GM15510 (cell line): Measurements from ENCODE around the gene ZFP64.

Experiments
- POLR2A ChIP-seq: IDR thresholded peaks from 3 replicates; pipeline ENCODE4 v1.6.1; 2011; ENCODE audit warnings: borderline replicate concordance; ENCODE audit not compliant: insufficient read length; ENCODE audit errors: extremely low read depth

Gene ZFP64

GRCh38 chr20:52150440-52151258, 40.9 kb downstream of the ZFP64 start:
- no peak for TF ChIP-seq POLR2A

DNA sequence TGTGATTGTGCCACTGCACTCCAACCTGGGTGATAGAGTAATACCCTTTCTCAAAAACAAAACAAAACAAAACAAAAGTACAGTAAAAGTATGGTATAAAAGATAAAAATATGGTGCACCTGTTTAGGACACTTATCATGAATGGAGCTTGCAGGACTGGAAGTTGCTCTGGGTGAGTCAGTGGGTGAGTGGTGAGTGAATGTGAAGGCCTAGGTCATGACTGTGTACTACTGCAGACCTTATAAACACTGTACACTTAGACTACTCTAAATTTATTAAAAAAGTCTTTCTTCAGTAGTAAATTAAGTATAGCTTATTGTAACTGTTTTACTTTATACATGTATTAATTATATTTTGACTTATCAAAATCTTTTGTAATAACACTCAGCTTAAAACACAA, 46.0 kb downstream of the ZFP64 start:
- TF ChIP-seq POLR2A = no peak

- TF ChIP-seq POLR2A = no peak
Measured at GRCh38 chr20:52143277-52143676, 48.3 kb downstream of the ZFP64 start.

- TF ChIP-seq POLR2A = no peak
Measured at GRCh38 chr20:52142757-52143156, 48.8 kb downstream of the ZFP64 start.

DNA sequence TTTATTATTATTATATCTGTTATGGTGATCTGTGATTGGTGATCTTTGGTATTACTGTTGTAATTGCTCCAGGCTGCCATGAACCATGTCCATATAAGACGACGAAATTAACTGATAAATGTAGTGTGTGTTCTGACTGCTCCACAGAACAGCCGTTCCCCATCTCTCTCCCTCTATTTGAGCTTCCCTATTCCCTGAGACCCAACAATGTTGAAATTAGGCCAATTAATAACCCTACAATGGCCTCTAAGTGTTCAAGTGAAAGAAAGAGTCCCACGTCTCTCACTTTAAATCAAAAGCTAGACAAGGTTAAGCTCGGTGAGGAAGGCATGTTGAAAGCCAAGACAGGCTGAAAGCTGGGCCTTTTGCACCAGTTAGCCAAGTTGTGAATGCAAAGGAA, 51.6 kb downstream of the ZFP64 start:
- TF ChIP-seq POLR2A = no peak

DNA sequence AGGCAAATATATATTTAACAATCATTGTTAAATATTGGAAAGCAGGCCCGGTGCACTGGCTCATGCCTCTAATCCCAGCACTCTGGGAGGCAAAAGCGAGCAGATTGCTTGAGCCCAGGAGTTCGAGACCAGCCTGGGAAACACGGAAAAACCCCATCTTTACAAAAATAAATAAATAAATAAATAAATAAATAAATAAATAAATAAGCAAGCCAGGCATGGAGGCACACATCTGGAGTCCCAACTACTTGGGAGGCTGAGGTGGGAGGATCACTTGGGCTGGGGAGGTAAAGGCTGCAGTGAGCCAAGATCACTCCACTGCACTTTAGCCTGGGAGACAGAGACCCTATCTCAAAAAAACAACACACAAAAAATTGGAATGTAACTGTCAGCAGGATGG, 53.7 kb downstream of the ZFP64 start:
- TF ChIP-seq POLR2A = no peak

DNA sequence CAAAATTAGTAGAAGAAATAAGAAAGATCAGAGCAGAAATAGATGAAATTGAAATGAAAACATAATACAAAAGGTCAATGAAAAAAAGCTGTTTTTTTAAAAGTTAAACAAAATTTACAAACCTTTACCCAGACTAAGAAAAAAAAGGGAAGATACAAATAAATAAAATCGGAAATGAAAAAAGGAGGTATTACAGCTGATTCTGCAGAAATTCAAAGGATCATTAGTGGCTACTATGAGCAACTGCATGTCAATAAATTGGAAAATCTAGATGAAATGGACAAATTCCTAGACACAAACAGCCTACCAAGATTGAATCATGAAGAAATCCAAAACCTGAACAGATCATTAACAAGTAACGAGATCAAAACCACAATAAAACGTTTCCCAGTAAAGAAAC, 59.2 kb downstream of the ZFP64 start:
- no peak for TF ChIP-seq POLR2A

DNA sequence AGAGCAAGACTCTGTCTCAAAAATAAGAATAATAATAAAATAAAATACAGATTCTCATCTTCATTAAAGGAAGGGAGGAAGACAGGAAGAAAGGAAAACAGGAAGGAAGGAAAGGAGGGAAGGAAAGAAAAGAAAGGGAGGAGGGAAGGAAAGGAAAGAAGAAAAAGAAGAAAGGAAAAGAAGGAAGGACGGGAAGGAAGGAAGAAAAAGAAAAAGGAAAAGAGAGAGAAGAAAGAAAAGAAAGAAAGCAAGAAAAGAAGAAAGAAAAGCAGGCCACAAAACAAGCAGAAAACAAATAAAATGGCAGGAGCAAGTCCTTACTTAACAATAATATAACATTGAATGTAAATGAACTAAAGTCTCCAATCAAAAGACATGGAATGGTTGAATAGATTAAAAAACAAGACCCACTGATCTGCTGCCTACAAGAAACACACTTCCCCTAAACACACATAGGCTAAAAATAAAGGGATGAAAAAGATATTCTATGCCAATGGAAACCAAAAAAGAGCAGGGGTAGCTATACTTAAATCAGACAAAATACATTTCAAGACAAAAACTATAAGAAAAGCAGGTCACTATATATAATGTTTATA, 60.4 kb downstream of the ZFP64 start:
- no peak for TF ChIP-seq POLR2A

DNA sequence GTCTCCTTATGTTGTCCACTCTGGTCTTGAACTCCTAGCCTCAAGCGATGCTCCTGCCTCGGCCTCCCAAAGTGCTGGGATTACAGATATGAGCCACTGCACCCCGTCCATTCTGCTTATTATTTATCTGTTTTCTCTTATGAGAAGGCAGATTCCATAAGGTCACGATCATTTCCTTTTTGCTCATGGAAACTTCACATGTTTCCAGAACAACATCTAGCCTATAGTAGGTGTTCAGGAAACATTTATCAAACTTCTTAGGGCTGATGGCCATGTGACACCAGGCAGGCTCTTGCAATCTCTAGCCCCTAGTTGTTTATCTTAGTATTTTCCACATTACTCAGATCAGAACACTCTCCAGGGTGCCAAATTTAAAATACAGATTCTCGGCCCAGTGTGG, 61.2 kb downstream of the ZFP64 start:
- TF ChIP-seq POLR2A = no peak

GRCh38 chr20:52129611-52130010, 62.0 kb downstream of the ZFP64 start:
- no peak for TF ChIP-seq POLR2A

GRCh38 chr20:52127309-52127708, 64.3 kb downstream of the ZFP64 start:
- TF ChIP-seq POLR2A = no peak

DNA sequence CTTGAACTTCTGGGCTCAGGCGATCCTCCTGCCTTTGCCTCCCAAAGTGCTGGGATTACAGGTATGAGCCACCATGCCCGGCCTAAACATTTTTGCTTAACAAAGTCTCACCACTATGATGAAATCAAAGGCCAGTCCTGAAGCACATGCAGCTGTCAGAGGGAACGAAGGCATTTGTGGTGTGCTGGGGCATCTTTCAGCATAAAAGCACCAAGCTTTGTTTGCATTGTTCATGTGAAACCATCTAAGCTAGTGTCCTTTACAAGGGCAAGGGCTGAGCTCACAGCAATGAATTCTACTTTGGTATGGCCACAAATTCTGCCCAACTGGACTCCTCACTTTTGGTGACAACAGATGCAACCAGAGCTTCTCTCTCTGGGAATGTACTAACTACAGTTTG, 66.8 kb downstream of the ZFP64 start:
- no peak for TF ChIP-seq POLR2A

DNA sequence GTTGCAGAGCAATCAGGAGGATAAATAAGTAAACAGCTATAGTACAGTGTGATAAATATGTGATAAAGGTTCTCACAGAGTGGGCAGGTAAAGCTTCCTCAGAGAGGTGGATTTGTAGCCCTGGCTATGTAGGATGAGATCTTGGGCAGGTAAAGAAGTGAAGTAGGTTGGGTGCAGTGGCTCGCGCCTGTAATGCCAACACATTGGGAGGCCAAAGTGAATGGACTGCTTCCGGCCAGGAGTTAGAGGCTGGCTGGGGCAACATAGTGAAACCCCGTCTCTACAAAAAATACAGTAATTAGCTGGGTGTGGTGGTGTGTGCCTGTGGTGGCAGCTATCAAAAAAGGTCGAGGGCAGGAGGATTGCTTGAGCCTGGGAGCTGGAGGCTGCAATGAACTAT, 72.9 kb downstream of the ZFP64 start:
- TF ChIP-seq POLR2A = no peak

DNA sequence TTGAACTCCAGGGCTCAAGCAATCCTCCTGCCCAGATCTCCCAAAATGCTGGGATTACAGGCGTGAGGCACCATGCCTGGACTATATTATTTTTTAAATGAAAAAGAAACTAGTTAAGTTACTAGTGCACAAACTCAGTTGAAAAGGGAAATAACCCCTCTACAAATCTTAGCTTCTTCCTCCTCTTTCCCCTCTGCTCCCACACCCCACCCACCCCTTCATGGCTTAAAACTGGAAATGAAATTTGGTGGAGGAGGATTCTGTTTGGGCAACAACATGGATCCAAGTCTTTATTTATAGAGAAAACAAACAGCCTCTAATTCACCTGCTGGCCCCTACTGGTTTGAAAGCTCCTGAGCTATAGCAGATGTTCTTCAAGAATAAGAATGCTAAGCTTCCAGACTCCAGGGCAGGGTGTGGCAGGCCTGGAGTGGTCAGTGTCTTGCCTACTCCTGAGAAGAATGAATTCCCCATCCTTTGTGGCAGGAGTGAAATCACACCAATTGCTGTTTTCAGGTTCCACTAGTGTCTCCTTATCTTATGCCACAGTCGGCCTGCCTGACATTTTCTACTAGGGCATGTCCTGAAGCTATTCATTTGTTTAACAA, 73.5 kb downstream of the ZFP64 start:
- TF ChIP-seq POLR2A = no peak

GRCh38 chr20:52110456-52110855, 81.1 kb downstream of the ZFP64 start:
- no peak for TF ChIP-seq POLR2A

GRCh38 chr20:52105442-52106422, 85.8 kb downstream of the ZFP64 start:
- TF ChIP-seq POLR2A = no peak
